ENCODE measurements around the gene SERPINA5.

DNA sequence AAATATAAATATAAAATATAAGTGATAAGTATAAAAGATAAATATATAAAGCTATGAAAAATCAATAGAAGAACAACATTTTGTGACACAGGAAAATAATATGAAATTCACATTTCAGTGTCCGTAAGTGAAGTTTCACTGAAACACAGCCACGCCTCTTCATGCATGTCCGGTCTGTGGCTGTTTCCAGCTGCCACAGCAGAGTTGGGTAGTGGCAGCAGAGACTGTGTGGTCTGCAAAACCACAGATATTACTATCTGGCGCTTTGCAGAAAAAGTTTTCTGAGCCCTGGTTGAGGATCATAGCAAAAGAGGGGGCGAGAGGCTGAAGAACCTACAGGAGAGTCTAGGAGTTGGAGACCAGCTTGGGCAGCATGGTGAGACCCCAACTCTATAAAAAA lies 19.2 kb upstream of the SERPINA5 start:
- TF ChIP-seq POLR2AphosphoS5 (IDR thresholded peaks at IDR 0.05) (no peak), CTCF (IDR thresholded peaks at IDR 0.05) (no peak), POLR2A (IDR thresholded peaks at IDR 0.05) (no peak)
